Loucy (cell line): ENCODE results near the gene TRMT112.

Experiments used
- EZH2phosphoT487 ChIP-seq: fragments of 200-600 bp; IDR thresholded peaks from 2 replicates; pipeline ENCODE4 v1.6.1; 2018; ENCODE audit warnings: antibody characterized with exemption, mild to moderate bottlenecking, moderate library complexity, borderline replicate concordance
- TF ChIP-seq, protein P1 (sequence below): fragments of 200-600 bp; sonication (generic); conservative IDR thresholded peaks from 2 replicates; pipeline ENCODE4 v1.5.1; 2014; ENCODE audit warnings: mild to moderate bottlenecking, antibody characterized with exemption, low read length

DNA sequence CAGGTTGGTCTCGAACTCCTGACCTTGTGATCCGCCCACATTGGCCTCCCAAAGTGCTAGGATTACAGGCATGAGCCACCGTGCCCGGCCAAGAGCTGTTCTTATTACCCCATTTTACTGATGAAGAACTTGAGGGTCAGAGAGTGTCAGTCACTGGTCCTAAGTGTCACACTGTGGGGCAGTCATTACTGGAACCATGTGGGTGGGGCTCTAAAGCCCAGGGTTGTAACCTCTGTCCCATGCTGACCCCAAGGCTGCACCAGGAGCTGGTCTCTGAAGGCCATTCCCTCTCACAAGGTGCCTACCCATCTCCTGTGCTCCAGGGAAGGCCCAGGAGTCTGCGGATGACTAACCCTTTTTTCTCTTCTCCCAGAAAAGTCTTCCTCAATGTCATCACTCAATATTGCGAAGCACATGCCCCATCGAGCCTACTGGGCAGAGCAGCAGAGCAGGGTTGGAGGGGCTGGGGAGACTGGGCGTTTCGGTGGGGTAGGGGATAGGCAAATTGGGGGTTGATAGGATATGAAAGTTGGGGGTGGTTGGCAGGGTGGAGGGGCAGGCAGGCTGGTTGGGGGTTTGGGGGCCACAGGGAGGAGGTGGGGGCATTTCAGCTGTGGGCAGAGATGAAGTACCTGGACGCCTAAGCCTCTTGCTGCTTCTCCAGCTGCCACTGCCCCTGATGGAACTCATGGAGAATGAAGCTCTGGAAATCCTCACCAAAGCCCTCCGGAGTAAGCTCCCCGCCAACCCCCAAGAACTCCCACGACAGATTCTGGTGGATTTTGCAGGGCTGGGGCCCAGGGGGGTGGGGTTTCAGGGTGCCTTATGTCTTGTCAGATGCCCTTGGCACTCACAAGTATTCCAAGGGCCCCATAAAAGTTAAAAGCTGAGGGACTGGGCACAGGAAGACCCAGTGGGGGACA is 14.0 kb downstream of the TRMT112 start:
- TF ChIP-seq, protein P1, sequence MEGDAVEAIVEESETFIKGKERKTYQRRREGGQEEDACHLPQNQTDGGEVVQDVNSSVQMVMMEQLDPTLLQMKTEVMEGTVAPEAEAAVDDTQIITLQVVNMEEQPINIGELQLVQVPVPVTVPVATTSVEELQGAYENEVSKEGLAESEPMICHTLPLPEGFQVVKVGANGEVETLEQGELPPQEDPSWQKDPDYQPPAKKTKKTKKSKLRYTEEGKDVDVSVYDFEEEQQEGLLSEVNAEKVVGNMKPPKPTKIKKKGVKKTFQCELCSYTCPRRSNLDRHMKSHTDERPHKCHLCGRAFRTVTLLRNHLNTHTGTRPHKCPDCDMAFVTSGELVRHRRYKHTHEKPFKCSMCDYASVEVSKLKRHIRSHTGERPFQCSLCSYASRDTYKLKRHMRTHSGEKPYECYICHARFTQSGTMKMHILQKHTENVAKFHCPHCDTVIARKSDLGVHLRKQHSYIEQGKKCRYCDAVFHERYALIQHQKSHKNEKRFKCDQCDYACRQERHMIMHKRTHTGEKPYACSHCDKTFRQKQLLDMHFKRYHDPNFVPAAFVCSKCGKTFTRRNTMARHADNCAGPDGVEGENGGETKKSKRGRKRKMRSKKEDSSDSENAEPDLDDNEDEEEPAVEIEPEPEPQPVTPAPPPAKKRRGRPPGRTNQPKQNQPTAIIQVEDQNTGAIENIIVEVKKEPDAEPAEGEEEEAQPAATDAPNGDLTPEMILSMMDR, result no peak
- no peak for TF ChIP-seq EZH2phosphoT487
